Activated CD4-positive, alpha-beta T cell treated with anti-CD3 and anti-CD28 coated beads for 48 hours (primary cell): Measurements from ENCODE around the gene NSUN2.
A peak's percentile ranks its signal among the peaks of the same experiment; 100 is the strongest.
"Not testable (repeated sequence)": the region's sequence is repeated elsewhere in the genome, so short reads cannot be mapped to it uniquely, and the experiment has no call there.

Experiments
- DNase-seq: peaks from one replicate; pipeline ENCODE4 v3.0.0-alpha.2; 2020

Gene NSUN2

GRCh38 chr5:6581559-6582426 is 51.1 kb downstream of the NSUN2 start:
- no peak for DNase-seq

- DNase-seq = no peak
Observed at GRCh38 chr5:6581090-6581489, 51.8 kb downstream of the NSUN2 start.

- no peak for DNase-seq
Observed at GRCh38 chr5:6579535-6579934, 53.3 kb downstream of the NSUN2 start.

- no peak for DNase-seq
Observed at GRCh38 chr5:6578676-6579343, 54.0 kb downstream of the NSUN2 start.

DNA sequence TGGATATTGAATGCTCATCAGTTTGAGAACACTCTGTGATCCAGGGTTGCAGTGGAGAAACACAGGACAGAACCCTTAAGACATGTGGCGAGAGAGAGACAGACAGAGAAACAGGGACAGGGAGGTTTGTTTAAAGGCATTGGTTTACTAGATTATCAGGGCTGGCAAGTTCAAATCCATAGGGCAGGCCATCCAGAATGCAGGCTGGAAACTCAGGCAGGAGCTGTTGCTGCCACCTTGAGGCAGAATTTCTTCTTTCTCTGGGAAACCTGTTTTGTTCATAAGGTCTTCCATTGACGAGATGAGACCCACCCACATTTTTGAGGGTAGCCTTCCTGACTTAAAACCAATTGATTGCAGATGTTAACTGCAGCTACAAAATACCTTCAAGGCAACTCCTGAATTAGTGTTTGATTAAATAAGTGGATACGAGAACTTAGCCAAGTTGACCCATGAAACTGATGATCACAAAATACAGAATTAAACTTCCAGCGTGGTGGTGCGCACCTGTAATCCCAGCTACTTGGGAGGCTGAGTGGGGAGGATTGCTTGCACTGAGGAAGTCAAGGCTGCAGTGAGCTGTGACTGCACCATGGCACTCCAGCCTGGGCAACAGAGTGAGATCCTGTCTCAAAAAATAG is 55.9 kb downstream of the NSUN2 start:
- peak; percentile 40 for DNase-seq

DNA sequence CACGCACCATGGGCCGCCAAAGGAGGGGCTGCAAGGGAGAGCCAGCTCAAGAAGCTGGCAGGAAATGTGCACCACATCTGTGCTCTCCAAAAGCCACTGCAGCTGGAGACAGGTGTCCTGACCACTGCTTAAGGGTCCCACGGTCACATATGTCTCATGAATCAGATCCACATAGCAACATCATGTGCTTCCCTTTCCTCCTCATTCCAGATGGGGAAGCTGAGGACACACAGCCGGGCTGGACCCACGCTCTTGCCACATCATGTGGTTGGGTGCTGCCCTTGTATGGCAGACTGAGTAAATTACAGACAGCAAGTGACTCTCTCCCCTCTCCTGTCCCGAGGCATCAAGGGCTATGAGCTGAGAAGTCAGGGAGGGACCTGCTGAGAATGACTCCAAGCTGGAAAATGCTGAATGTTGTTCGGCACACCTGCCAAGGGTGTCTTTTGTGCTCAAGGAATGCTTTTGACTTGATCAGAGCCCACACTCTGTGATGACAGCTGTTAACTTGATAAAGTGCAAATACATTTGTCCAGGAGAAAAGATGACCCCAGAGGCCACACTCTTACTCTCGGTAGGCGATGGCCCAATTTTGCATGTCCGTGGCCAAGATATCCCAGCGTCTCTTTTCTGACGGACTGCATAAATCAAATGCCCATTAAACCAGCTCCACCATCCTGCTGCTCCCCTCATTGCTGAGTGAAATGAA is 58.2 kb downstream of the NSUN2 start:
- no peak for DNase-seq

- DNase-seq = no peak
Observed at GRCh38 chr5:6574111-6574510, 58.7 kb downstream of the NSUN2 start.

GRCh38 chr5:6573651-6574101 is 59.2 kb downstream of the NSUN2 start:
- no peak for DNase-seq

DNA sequence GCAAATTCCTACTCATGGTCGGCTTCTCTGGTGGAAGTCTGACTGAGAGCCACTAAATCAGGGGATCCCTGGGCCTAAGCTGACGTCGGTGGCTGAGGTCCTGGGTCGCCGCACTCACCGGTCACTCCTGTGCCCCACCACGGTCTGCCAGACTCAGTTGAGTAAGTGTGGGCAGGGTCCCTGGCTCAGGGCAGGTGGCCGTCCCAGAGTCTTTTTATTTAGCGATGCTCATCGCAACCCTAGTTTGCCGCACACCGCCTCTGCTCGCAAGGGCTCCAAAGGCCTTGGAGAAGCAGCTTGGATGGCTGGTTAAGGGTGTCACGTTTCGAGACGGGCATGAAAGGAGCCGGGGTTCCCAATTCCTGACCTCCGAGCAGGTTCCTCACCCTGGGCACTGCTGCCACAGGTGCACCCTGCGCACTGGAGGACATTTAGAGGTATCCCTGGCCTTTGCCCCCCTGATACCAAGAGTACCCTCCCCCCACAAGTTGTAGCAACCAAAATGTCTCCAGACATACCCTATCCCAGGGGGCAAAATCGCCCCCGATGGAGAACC is 59.9 kb downstream of the NSUN2 start:
- no peak for DNase-seq

DNA sequence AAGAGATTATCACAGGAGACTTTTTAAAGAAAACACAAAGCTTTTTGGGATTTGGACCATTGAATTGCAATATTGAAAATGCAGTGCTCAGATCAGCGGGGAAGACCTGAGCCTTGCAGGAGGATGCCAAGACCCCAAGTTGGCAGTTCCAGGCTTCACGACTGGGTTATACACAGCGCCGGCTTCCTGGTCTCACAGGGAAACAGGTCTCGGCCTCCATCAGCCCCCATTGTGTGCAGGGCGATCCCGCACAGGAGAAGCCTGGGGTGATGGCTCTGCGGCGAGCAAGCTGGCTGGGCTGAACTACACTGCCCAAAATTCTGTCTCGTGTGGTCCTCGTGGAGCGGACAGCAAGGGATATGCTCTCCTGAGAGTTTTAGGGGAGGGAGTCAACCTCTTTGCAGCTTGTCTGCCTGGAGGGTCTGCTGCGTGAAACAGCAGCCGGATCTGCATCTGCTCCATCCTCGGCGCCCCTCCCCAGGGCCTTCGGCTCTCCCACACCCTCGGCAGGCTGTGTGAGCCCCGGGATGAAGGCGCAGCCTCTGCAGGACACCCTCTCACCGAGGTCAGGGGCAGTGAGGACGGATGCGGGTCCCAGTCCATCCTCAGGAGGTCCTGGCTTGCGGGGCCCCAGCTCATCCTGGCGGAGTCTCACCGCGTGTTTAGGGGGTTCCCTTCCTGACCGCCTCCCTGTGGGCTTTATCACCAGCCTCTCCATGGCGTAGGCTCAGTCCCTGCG is 60.6 kb downstream of the NSUN2 start:
- no peak for DNase-seq

DNA sequence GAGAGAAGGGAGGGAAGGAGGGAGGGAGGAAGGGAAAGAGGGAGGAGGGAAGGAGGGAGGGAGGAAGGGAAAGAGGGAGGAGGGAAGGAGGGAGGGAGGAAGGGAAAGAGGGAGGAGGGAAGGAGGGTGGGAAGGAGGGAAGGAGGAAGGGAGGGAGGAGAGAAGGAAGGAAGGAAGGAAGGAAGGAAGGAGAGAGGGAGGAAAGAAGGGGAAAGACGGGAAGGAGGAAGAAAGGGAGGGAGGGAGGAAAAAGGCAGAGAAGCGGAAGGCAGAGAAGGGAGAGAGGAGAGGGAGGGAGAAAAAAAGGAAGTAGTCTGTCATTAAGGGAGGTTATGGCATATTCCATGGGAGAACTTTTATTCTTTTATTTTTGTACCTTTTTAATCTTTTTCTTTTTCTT is 61.2 kb downstream of the NSUN2 start:
- not testable (repeated sequence) for DNase-seq

DNA sequence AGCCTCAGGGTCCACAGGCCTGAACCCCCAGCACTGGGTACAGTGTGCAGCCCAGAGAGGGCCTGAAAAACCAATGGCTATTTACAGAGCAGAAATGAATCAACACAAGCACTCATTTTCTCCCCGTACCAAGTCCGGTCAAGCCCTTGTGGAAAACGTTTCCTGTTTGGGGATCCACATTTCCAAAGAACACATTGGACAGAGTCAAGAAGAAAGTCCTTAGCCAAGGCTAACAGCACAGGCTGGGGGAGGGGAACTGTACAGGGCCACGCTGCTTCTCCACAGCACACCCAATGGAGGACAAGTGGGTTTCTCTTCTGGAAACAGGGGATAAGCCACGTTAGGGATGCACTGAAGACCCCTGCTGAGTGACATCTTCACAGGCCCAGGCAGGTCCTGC is 62.3 kb downstream of the NSUN2 start:
- no peak for DNase-seq

DNA sequence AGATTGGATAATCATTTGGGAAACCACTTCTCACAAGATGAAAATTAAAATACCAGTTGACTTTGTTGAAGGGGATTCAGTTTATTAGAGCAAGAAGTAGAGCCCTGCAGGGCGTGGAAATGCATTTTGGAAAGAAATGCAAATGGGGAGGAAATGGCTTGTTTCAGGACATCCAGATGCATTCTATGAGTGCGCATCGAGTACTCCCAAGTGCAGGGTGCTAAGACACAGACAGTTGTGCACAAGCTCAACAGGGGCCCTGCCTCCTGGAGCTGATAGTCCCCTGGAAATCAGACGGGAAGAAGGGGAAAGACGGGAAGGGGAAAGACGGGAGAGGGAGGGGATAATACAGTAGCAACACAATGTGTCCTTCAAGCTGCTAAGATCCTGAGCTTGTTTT is 64.0 kb downstream of the NSUN2 start:
- DNase-seq = no peak

DNA sequence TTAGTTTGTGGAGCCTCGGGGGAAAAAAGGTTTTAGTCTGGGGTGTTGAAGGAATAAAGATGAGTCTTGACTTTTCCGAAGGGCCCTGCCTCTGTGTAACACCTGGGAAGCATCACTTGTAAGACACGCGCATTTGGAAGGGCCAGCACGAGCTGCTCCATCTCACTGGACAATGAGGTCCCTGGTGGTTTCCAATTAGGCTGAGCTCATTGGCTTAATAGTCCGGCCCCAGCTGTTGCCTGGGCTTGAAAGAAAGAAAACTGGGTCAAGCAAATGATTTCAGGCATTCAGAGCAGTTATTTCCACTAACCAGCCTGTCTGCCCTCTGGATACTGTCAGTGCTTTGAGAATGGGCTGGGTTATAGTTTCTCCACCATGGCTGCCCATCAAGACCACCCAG is 64.5 kb downstream of the NSUN2 start:
- no peak for DNase-seq

GRCh38 chr5:6567835-6568234 is 65.0 kb downstream of the NSUN2 start:
- DNase-seq = no peak

- DNase-seq = no peak
Observed at GRCh38 chr5:6567068-6567467, 65.8 kb downstream of the NSUN2 start.

- DNase-seq = no peak
Observed at GRCh38 chr5:6565492-6565891, 67.4 kb downstream of the NSUN2 start.

DNA sequence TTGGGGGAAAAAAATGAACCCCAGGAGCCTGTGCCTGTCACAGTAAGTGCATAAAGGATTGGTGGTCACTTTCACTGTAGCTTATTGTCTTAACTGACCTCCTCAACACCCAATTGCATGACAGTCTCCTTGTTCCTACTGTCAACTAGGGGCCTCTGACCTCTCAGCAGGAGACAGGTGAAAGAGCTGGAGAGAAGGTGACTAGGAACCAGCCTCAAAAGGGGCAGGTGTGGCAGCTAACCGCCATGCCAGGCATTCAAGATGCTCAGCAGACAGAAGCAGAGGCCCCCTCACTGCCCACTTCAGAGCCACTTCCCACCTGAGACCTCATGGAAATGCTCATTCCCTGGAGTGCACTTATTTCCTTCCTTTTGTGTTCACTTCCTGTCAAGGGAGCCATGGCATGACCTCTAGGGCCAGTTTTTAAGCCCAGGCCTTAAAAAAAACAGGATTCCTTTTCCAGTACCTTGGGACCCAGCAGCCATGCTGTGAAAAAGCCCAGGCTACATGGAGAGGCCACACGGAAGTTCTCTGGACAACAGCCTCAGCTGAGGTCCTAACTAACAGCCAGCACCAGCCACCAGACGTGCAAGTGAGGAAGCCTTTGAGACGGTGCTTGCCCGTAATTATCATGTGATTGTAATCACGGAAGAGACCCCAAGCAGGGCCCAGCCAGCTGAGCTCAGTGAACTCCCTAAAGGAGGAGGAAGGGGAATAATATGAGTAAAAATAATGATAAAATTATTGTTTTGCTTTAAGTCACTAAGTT is 74.9 kb downstream of the NSUN2 start:
- DNase-seq = no peak

GRCh38 chr5:6556802-6557102 is 76.1 kb downstream of the NSUN2 start:
- no peak for DNase-seq

GRCh38 chr5:6556089-6556801 is 76.6 kb downstream of the NSUN2 start:
- DNase-seq = no peak

GRCh38 chr5:6554812-6555211 is 78.0 kb downstream of the NSUN2 start:
- no peak for DNase-seq
